Activated T-cell treated with anti-CD3 and anti-CD28 coated beads, Interleukin-2, amount 50 U/mL, for 24 hours (primary cell): Measurements from ENCODE around the gene PLXNA3.

Experiments used
- DNase-seq: peaks from one replicate; pipeline ENCODE4 v3.0.0-alpha.2; 2020
- H3K27ac Mint-ChIP-seq: 2 replicates; pipeline ENCODE4 v1.8.0; 2020; ENCODE audit warnings: mild to moderate bottlenecking, mixed read lengths
- H3K27me3 Mint-ChIP-seq: 2 replicates; pipeline ENCODE4 v1.8.0; 2020; ENCODE audit warnings: mixed read lengths
- H3K36me3 Mint-ChIP-seq: 2 replicates; pipeline ENCODE4 v1.8.0; 2020; ENCODE audit warnings: low read depth, mixed read lengths
- H3K4me1 Mint-ChIP-seq: 2 replicates; pipeline ENCODE4 v1.8.0; 2020; ENCODE audit warnings: low read depth, mixed read lengths
- H3K4me3 Mint-ChIP-seq: 2 replicates; pipeline ENCODE4 v1.8.0; 2020; ENCODE audit warnings: mild to moderate bottlenecking, moderate library complexity, mixed read lengths
- H3K9me3 Mint-ChIP-seq: 2 replicates; pipeline ENCODE4 v1.8.0; 2020; ENCODE audit warnings: mixed read lengths

PLXNA3 gene

DNA sequence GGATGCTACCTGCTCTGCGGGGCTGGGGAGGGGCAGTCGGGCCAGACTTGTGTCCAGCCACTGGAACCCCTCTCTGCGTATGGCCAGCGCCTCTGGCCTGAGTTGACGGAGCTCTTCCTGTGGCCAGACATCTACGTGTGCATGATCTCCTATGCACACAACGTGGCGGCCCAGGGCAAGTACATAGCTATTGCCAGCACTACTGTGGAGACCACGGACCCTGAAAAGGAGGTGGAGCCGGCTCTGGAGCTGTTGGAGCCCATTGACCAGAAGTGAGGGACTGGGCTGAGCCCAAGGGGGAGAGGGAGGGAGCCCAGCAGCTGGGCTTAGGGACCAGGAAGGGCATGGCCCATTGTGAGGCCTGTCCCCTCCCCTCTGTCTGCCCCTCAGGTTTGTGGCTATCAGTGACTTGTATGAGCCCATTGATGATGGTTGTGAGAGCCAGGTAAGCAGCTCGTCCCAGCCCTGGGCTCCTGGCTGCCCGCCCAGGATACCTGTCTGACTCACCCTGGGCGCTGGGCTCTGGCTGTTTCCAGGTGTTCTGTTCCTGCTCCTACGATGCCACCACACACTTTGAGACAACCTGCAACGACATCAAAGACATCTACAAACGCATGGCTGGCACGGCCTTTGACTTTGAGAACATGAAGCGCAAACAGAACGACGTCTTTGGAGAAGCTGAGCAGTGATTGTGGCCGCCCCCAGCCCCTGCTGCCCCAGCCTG, 15.9 kb upstream of the PLXNA3 start:
- Mint-ChIP-seq H3K4me1 (peaks cover 31% of the 10 kb centered on the region), H3K4me3 (no peak overlapping the region), H3K27ac (no peak overlapping the region), H3K9me3 (no peaks in the 10 kb centered on the region), H3K27me3 (peaks cover 3% of the 10 kb centered on the region), H3K36me3 (peaks cover 65% of the 10 kb centered on the region)
- no peak for DNase-seq

DNA sequence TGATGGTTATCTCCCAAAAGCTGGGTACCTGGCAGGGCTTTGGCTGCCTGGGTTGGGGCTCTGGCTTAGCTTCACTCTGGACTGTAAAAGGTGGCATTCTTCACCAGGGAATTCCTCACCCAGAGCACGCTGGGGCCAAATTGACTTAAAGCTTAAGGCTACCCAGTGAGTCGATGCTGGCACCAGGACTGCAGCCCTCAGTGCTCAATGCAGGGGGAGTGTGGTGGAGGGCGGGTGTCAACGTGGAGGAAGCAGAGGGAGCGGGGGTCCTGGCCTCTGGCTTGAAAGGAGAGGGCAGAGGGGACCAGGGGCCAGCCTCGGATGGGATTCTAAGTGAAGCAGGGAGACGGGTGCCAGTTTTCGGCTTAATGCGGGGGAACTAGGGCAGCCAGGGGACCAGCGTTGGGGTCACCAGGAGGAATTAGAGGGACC, 14.6 kb upstream of the PLXNA3 start:
- peak overlapping the region; percentile 67 for H3K4me3 Mint-ChIP-seq
- peak overlapping the region; percentile 63 for H3K27ac Mint-ChIP-seq
- peaks cover 63% of the 10 kb centered on the region for H3K36me3 Mint-ChIP-seq
- no peak for DNase-seq
- H3K4me1 Mint-ChIP-seq = peaks cover 26% of the 10 kb centered on the region
- H3K9me3 Mint-ChIP-seq = no peaks in the 10 kb centered on the region
- H3K27me3 Mint-ChIP-seq = peaks cover 5% of the 10 kb centered on the region

DNA sequence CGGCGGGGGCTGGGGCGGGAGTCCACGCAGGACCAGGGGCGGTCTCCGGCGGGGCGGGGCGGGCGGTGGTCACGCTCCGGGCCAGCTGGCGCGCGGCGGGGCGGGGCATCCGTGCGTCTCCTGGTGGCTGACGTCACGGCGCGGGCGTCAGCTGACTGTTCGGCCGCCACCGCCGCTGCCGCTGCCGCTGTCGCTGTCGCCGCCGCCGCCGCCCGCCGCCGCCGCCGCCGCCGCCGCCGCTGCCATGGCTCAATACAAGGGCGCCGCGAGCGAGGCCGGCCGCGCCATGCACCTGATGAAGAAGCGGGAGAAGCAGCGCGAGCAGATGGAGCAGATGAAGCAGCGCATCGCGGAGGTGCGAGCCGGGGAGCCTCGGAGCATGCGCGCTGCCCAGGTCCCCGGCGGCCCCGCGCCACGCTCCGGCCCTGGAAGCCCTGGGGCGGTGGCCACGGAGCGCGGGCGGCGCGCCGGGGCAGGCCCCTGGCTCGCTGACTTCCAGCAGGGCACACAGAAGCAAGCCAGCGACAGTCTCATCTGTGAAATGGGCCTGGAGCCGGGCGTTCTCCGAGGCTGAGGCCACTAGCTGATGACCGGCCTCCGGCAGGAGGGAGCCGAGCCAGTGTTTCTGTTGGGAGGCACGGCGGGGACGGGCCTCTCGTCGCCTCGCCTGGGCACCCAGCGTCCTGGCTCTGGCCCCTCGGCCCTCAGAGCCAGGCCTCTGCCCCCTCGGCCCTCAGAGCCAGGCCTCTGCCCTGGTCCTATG, 13.9 kb upstream of the PLXNA3 start, which contains the start of gene FAM50A:
Gene FAM50A, plus strand, starts transcription at position 150 of the 763 bp plus-strand sequence. Its CDS starts 95 bp downstream, at position 245.
- Mint-ChIP-seq H3K4me1 (peaks cover 23% of the 10 kb centered on the region), H3K36me3 (peaks cover 62% of the 10 kb centered on the region), H3K27me3 (peaks cover 6% of the 10 kb centered on the region), H3K9me3 (no peaks in the 10 kb centered on the region), H3K27ac (peak within 1 kb of the TSS; percentile 63), H3K4me3 (peak within 1 kb of the TSS; percentile 72)
- peak; percentile 82 for DNase-seq

- Mint-ChIP-seq H3K4me1 (peaks cover 23% of the 10 kb centered on the region), H3K36me3 (peaks cover 60% of the 10 kb centered on the region), H3K27ac (no peak overlapping the region), H3K27me3 (peaks cover 6% of the 10 kb centered on the region), H3K4me3 (peak overlapping the region; percentile 72), H3K9me3 (no peaks in the 10 kb centered on the region)
- no peak for DNase-seq
Observed at GRCh38 chrX:154444755-154445246, 13.3 kb upstream of the PLXNA3 start.

- H3K9me3 Mint-ChIP-seq = no peaks in the 10 kb centered on the region
- H3K4me3 Mint-ChIP-seq = peak overlapping the region; percentile 27
- H3K4me1 Mint-ChIP-seq = peaks cover 20% of the 10 kb centered on the region
- H3K27me3 Mint-ChIP-seq = peaks cover 6% of the 10 kb centered on the region
- H3K27ac Mint-ChIP-seq = peak overlapping the region; percentile 61
- H3K36me3 Mint-ChIP-seq = peaks cover 61% of the 10 kb centered on the region
- no peak for DNase-seq
Observed at GRCh38 chrX:154445776-154446175, 12.3 kb upstream of the PLXNA3 start.

DNA sequence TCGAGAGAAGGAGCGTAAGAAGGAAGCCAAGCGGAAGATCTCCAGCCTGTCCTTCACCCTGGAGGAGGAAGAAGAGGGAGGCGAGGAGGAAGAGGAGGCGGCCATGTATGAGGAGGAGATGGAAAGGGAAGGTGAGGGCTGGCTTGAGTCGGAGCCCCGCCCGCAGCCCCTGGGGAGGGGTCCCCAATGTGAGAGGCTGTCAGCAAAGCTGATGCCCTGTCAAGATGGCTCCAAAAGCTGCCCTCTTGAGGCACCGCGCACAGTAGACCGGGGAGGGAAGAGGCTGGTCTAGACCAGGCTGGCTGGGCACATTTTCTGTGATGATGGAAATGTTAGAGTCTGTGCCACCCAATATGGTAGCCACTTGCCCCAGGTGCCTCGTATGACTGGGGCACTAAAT, 11.7 kb upstream of the PLXNA3 start:
- Mint-ChIP-seq H3K36me3 (peaks cover 59% of the 10 kb centered on the region), H3K27ac (no peak overlapping the region), H3K27me3 (peaks cover 6% of the 10 kb centered on the region), H3K9me3 (no peaks in the 10 kb centered on the region), H3K4me1 (peaks cover 16% of the 10 kb centered on the region), H3K4me3 (no peak overlapping the region)
- no peak for DNase-seq

DNA sequence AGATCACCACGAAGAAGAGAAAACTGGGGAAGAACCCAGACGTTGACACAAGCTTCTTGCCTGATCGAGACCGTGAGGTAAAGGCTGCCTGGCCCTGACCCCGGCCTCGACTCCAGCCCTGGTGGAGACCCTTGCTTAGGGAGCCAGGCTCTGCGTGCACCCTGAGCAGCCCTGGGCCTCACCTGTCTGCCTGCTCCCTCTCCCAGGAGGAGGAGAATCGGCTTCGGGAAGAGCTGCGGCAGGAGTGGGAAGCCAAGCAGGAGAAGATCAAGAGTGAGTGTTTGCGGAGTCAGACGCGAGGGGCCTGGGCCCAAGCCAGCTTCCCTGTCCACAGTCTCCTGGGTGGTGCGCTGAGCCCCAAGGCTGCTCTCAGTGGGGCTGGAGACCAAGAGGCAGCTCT, 9.6 kb upstream of the PLXNA3 start:
- Mint-ChIP-seq H3K4me3 (no peak overlapping the region), H3K36me3 (peaks cover 54% of the 10 kb centered on the region), H3K9me3 (no peaks in the 10 kb centered on the region), H3K4me1 (peaks cover 6% of the 10 kb centered on the region), H3K27me3 (peaks cover 13% of the 10 kb centered on the region), H3K27ac (no peak overlapping the region)
- no peak for DNase-seq

DNA sequence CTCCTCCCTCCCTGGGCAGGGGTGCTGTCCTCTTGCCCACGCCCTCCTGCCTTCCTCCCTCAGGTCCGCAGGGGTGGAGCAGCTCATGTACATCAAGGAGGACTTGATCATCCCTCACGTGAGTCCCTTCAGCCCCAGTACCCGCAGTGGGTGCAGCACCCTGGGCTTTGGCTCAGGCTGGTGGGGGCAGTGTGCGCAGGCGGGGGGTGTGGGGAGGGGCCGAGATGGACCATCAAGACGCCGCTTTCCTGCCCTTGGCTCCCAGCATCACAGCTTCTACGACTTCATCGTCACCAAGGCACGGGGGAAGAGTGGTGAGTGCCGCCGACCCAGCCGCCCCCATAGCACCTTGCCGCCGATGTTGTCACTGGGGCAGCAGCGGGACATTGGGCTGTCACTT, 8.5 kb upstream of the PLXNA3 start:
- H3K27me3 Mint-ChIP-seq = peaks cover 12% of the 10 kb centered on the region
- peaks cover 4% of the 10 kb centered on the region for H3K4me1 Mint-ChIP-seq
- no peaks in the 10 kb centered on the region for H3K9me3 Mint-ChIP-seq
- no peak overlapping the region for H3K4me3 Mint-ChIP-seq
- DNase-seq = no peak
- peaks cover 54% of the 10 kb centered on the region for H3K36me3 Mint-ChIP-seq
- H3K27ac Mint-ChIP-seq = no peak overlapping the region

- no peak overlapping the region for H3K27ac Mint-ChIP-seq
- H3K4me3 Mint-ChIP-seq = no peak overlapping the region
- H3K27me3 Mint-ChIP-seq = peaks cover 12% of the 10 kb centered on the region
- no peak for DNase-seq
- no peaks in the 10 kb centered on the region for H3K9me3 Mint-ChIP-seq
- H3K4me1 Mint-ChIP-seq = peaks cover 4% of the 10 kb centered on the region
- peaks cover 54% of the 10 kb centered on the region for H3K36me3 Mint-ChIP-seq
Observed at GRCh38 chrX:154450312-154450711, 7.8 kb upstream of the PLXNA3 start.

- peaks cover 12% of the 10 kb centered on the region for H3K27me3 Mint-ChIP-seq
- H3K27ac Mint-ChIP-seq = no peak overlapping the region
- no peaks in the 10 kb centered on the region for H3K9me3 Mint-ChIP-seq
- H3K36me3 Mint-ChIP-seq = peaks cover 38% of the 10 kb centered on the region
- DNase-seq = no peak
- peaks cover 5% of the 10 kb centered on the region for H3K4me1 Mint-ChIP-seq
- H3K4me3 Mint-ChIP-seq = no peak overlapping the region
Observed at GRCh38 chrX:154452823-154453222, 5.3 kb upstream of the PLXNA3 start.

GRCh38 chrX:154457491-154458115, 478 bp upstream of the PLXNA3 start:
- Mint-ChIP-seq H3K27me3 (peaks cover 8% of the 10 kb centered on the region), H3K4me1 (peaks cover 16% of the 10 kb centered on the region), H3K27ac (peak overlapping the region; percentile 92), H3K4me3 (peak overlapping the region; percentile 85), H3K9me3 (no peaks in the 10 kb centered on the region), H3K36me3 (peaks cover 27% of the 10 kb centered on the region)
- no peak for DNase-seq

- Mint-ChIP-seq H3K36me3 (peaks cover 24% of the 10 kb centered on the region), H3K4me1 (peaks cover 16% of the 10 kb centered on the region), H3K27me3 (no peaks in the 10 kb centered on the region), H3K4me3 (peak overlapping the region; percentile 82), H3K9me3 (no peaks in the 10 kb centered on the region), H3K27ac (peak overlapping the region; percentile 57)
- DNase-seq = no peak
Observed at GRCh38 chrX:154458954-154459778, 1.1 kb downstream of the PLXNA3 start.

GRCh38 chrX:154459832-154460231, 1.8 kb downstream of the PLXNA3 start:
- DNase-seq = no peak
- Mint-ChIP-seq H3K27ac (peak overlapping the region; percentile 29), H3K27me3 (no peaks in the 10 kb centered on the region), H3K4me3 (peak overlapping the region; percentile 82), H3K36me3 (peaks cover 25% of the 10 kb centered on the region), H3K4me1 (peaks cover 16% of the 10 kb centered on the region), H3K9me3 (no peaks in the 10 kb centered on the region)

- H3K4me3 Mint-ChIP-seq = peak overlapping the region; percentile 82
Observed at GRCh38 chrX:154460326-154460725, 2.2 kb downstream of the PLXNA3 start.

More at GRCh38 chrX:154460326-154460725, 2.2 kb downstream of the PLXNA3 start:
- peaks cover 29% of the 10 kb centered on the region for H3K36me3 Mint-ChIP-seq
- H3K27ac Mint-ChIP-seq = peak overlapping the region; percentile 29
- peaks cover 16% of the 10 kb centered on the region for H3K4me1 Mint-ChIP-seq
- no peak for DNase-seq
- no peaks in the 10 kb centered on the region for H3K27me3 Mint-ChIP-seq
- no peaks in the 10 kb centered on the region for H3K9me3 Mint-ChIP-seq
